ENCODE data around the gene ERICH3.

DNA sequence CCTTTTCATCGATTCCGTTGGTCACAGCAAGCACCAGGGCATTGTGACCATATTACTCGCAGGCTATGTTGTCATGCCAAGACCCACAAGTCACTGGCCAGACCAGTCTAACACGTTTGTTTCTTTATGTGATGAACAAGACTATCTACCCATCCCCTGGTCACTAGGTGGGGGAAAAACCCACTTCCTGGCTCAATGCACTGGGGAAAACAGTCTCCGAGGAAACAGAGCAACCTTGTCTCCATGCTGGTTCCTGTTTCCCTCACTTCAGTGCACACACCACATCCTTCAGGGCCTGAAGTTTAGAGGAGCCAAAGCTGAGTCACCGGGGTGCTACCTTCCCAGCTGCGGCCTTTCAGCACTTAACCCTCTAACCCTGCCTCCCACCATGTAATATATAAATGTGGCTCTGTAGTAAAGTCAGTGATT lies 20.9 kb downstream of the ERICH3 start:
- TF ChIP-seq, protein P1, sequence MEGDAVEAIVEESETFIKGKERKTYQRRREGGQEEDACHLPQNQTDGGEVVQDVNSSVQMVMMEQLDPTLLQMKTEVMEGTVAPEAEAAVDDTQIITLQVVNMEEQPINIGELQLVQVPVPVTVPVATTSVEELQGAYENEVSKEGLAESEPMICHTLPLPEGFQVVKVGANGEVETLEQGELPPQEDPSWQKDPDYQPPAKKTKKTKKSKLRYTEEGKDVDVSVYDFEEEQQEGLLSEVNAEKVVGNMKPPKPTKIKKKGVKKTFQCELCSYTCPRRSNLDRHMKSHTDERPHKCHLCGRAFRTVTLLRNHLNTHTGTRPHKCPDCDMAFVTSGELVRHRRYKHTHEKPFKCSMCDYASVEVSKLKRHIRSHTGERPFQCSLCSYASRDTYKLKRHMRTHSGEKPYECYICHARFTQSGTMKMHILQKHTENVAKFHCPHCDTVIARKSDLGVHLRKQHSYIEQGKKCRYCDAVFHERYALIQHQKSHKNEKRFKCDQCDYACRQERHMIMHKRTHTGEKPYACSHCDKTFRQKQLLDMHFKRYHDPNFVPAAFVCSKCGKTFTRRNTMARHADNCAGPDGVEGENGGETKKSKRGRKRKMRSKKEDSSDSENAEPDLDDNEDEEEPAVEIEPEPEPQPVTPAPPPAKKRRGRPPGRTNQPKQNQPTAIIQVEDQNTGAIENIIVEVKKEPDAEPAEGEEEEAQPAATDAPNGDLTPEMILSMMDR (IDR thresholded peaks at IDR 0.05): no peak
- TF ChIP-seq POLR2A (IDR thresholded peaks at IDR 0.05) (no peak), POLR2AphosphoS5 (IDR thresholded peaks at IDR 0.05) (no peak), EP300 (IDR thresholded peaks at IDR 0.05) (no peak)
